Psoas muscle (tissue), 8 donors: ENCODE measurements around the gene ATP6V1G2. TPM values are rescaled to one million over a fixed set of nuclear protein-coding genes. Genes with fewer than 3 reads are reported as not detected.

Experiments used
- ATAC-seq, 4 donors: fragments of 200-7000 bp; cut with Tn5 transposase; one replicate each; pipeline ENCODE4 v1.9.1; 2020; ENCODE audit warnings: moderate library complexity in 3 of 4, mild to moderate bottlenecking in 2 of 4
- DNase-seq, 2 donors: peaks; one replicate each; pipeline ENCODE4 v3.0.0-alpha.2; 2020
- H3K27ac ChIP-seq: fragments of 200-600 bp; one replicate; pipeline ENCODE4 v1.8.0; 2022
- H3K27me3 ChIP-seq, 3 donors: fragments of 200-600 bp in 1 of 3; one replicate each; pipeline versions ENCODE4 v1.6.1 to v1.8.0; 2013 to 2022; ENCODE audit warnings: low read length in 2 of 3, mild to moderate bottlenecking in 2 of 3, moderate library complexity in 1 of 3; ENCODE audit not compliant: insufficient read depth in 3 of 3
- H3K36me3 ChIP-seq, 2 donors: fragments of 200-600 bp in 1 of 2; one replicate each; pipeline versions ENCODE4 v1.6.1 to v1.8.0; 2013 to 2022; ENCODE audit warnings: low read depth in 1 of 2, mild to moderate bottlenecking in 1 of 2, moderate library complexity in 1 of 2; ENCODE audit not compliant: insufficient read depth in 1 of 2
- H3K4me1 ChIP-seq: fragments of 200-600 bp; one replicate; pipeline ENCODE4 v1.8.0; 2022
- H3K4me3 ChIP-seq: fragments of 200-600 bp; one replicate; pipeline ENCODE4 v1.8.0; 2022; ENCODE audit warnings: mild to moderate bottlenecking
- H3K9me3 ChIP-seq: fragments of 200-600 bp; one replicate; pipeline ENCODE4 v1.8.0; 2022
- WGBS, 3 donors: extraction: QIAGEN DNeasy Blood & Tissue Kit; methylation state at CpG; one replicate each; pipeline versions ENCODE4 v1.1.6 to v1.1.7; 2013; 5-methylcytosine and 5-hydroxymethylcytosine counted together
- intact Hi-C, 2 donors: fragments of 100-400 bp; cut with DNase I; formaldehyde crosslinking; loops; one replicate each; pipeline versions ENCODE4 v1.11.0 to v1.14.2; 2022
- polyA plus RNA-seq, 3 donors: library from polyadenylated mRNA; stranded (reverse); fragments of 200-250 nt; gene quantifications; one replicate each; pipeline ENCODE4 v1.2.3, GENCODE V29; 2013
- total RNA-seq, 4 donors: library from RNA; stranded (reverse); fragmentation: NEBNext Ultra II Directional in 2 of 4; extraction: Animal tissue kit (Norgen Biotek cat#: 25700) in 2 of 4; gene quantifications; one replicate each; pipeline versions ENCODE4 v1.2.1 to v1.2.4, GENCODE V29; 2021 to 2023
- TF ChIP-seq, protein P1 (sequence below): fragments of 200-600 bp; IDR thresholded peaks from one replicate; pipeline ENCODE4 v1.8.0; 2022; ENCODE audit warnings: antibody characterized with exemption
- donor health status: healthy with polysubstance abuse.
- donor health status: DM: no; HTN: no; CAD: no; lungs with moderate emphysema.
- donor health status: Bipolar disorder and iron deficiency.
- donor health status: healthy.
- donor health status: DM: yes; HTN: yes; CAD: no.
- donor health status: DM: no; HTN: no; CAD: no.
- donor health status: DM: no; HTN: no; CAD: no.
- donor health status: DM: yes; HTN: yes; CAD: no.

Gene ATP6V1G2
- total and polyA plus RNA-seq, 7 donors, result 0.66 to 4.7 (median 1.2) TPM

GRCh38 chr6:31567531-31568370 is 21.3 kb upstream of the ATP6V1G2 start:
- Histone ChIP-seq H3K27ac (no peak overlapping the region), H3K4me3 (no peak overlapping the region), H3K36me3 (no peaks in the 10 kb centered on the region), H3K9me3 (no peaks in the 10 kb centered on the region), H3K27me3 (peaks cover 0 to 2% (median 0%) of the 10 kb centered on the region in 3 donors), H3K4me1 (no peaks in the 10 kb centered on the region)
- intact Hi-C loops, result no loop called here
- WGBS, 3 donors, result 34 to 55% (median 40%) methylated on average over 7 to 9 of the region's 9 CpGs
- DNase-seq (no peak), ATAC-seq (no peak)
- TF ChIP-seq, protein P1, sequence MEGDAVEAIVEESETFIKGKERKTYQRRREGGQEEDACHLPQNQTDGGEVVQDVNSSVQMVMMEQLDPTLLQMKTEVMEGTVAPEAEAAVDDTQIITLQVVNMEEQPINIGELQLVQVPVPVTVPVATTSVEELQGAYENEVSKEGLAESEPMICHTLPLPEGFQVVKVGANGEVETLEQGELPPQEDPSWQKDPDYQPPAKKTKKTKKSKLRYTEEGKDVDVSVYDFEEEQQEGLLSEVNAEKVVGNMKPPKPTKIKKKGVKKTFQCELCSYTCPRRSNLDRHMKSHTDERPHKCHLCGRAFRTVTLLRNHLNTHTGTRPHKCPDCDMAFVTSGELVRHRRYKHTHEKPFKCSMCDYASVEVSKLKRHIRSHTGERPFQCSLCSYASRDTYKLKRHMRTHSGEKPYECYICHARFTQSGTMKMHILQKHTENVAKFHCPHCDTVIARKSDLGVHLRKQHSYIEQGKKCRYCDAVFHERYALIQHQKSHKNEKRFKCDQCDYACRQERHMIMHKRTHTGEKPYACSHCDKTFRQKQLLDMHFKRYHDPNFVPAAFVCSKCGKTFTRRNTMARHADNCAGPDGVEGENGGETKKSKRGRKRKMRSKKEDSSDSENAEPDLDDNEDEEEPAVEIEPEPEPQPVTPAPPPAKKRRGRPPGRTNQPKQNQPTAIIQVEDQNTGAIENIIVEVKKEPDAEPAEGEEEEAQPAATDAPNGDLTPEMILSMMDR, result no peak

DNA sequence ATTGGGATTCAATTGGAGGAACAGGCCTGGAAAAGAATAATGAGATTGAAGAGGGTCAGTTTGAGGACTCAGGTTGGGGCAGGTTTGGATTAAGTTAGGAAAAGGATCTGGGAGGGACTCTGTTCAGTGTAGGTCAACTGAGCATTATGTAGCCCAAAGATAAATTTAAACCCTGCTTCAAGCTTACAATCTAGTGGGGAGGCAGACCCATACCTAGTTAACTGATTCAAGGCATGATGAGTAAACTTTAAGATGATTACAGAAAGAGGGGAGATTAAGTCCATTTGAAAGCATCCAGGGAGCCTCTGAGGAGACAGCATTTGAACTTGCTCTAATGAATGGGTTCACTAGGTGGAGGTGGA is 14.3 kb upstream of the ATP6V1G2 start:
- ATAC-seq, result no peak
- intact Hi-C loops, result no loop called here
- H3K9me3 ChIP-seq, result no peaks in the 10 kb centered on the region
- H3K27ac ChIP-seq, result peak overlapping the region; percentile 58
- H3K27me3 ChIP-seq, result no peaks in the 10 kb centered on the region
- no peak for DNase-seq
- TF ChIP-seq, protein P1, result no peak
- peaks cover 22% of the 10 kb centered on the region for H3K4me1 ChIP-seq
- peak overlapping the region; percentile 13 for H3K4me3 ChIP-seq
- H3K36me3 ChIP-seq, result peaks cover 3 to 44% of the 10 kb centered on the region in 2 donors

GRCh38 chr6:31559958-31560696 is 13.7 kb upstream of the ATP6V1G2 start:
- H3K9me3 ChIP-seq, result no peaks in the 10 kb centered on the region
- H3K4me1 ChIP-seq, result peaks cover 22% of the 10 kb centered on the region
- H3K36me3 ChIP-seq, result peaks cover 3 to 44% of the 10 kb centered on the region in 2 donors
- TF ChIP-seq, protein P1, result no peak
- peak overlapping the region; percentile 13 for H3K4me3 ChIP-seq
- H3K27ac ChIP-seq, result peak overlapping the region; percentile 58
- peak; percentile 76 to 84 (median 78) for ATAC-seq
- intact Hi-C loops, result no loop called here
- WGBS, 3 donors, result 48 to 65% (median 62%) methylated on average over 7 of the region's 7 CpGs
- no peaks in the 10 kb centered on the region for H3K27me3 ChIP-seq
- DNase-seq, result peak; percentile 62 to 75

DNA sequence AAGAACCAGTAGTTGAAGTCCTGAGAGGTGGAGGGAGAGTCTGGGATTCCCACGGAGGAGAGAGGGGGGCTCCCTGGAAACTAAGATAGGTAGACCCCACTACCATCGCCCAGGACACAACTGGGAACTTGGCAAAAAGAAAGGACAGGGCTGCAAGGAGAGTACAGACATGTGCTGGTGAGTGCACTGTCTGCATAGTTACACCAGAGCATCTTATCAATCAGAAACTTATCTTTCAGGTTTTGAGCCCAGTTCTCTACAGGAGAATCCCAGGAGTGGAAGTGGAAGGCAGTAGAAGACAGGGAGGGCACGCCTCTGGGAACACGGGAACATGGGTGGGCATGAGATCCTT is 13.2 kb upstream of the ATP6V1G2 start:
- TF ChIP-seq, protein P1, result no peak
- ATAC-seq, result peak in 1 of 4 donors; percentile 9
- peak overlapping the region; percentile 58 for H3K27ac ChIP-seq
- no peak for DNase-seq
- H3K9me3 ChIP-seq, result no peaks in the 10 kb centered on the region
- intact Hi-C loops, result no loop called here
- H3K36me3 ChIP-seq, result peaks cover 3 to 47% of the 10 kb centered on the region in 2 donors
- H3K27me3 ChIP-seq, result no peaks in the 10 kb centered on the region
- H3K4me3 ChIP-seq, result no peak overlapping the region
- 61 to 64% (median 63%) methylated on average over 4 of the region's 4 CpGs for WGBS, 3 donors
- peaks cover 22% of the 10 kb centered on the region for H3K4me1 ChIP-seq
